GM12873 (cell line): ENCODE results near the gene ADGRV1.

ENCODE experiments used
- CTCF ChIP-seq: IDR thresholded peaks from 2 replicates; pipeline ENCODE4 v1.5.1; 2012; ENCODE audit warnings: low read depth, mild to moderate bottlenecking, moderate library complexity, low read length, control low read depth; ENCODE audit not compliant: insufficient read depth; ENCODE audit errors: missing control alignments

The ADGRV1 gene

GRCh38 chr5:90985341-90985740 lies 426.7 kb downstream of the ADGRV1 start:
- no peak for TF ChIP-seq CTCF

DNA sequence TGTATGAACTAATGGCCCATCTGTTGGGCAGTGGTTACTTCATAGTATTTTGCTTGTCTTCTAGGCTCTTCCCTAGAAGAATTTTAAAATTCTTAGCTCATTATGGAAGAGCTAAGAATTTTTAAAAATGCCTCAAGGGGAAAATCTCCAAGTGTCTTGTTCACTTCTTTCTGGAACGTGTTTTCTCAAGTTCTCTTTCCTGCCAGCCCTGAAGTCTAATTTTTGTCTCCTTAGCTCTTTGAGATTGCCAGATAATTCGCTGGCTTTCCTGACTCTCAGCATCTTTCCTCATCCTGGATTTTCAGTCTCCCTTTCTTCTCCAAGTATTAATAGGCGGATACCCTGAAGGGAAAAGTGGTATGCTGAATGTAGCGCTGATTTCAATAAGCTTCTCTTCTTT lies 429.1 kb downstream of the ADGRV1 start:
- no peak for TF ChIP-seq CTCF

- TF ChIP-seq CTCF, result no peak
Observed at GRCh38 chr5:90991201-90991600, 432.6 kb downstream of the ADGRV1 start.

DNA sequence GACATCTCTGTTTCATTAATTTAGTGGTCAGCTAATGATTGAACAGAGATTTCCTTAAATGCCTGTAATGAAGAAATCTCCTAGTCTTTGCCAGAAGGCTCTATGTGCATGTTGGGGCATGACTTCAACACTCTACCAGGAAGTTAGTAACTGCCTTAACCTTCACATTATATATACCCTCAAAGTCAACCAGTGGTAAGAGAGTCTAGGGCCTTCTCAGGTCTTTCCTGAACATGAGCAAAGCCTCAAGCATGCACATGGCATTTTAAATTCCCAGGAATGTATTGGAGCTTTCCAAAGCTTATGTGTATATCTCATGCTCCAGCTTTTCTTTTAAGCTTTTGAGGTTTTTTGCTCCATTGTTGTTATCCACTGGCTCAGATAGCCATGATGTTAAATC lies 436.2 kb downstream of the ADGRV1 start:
- no peak for TF ChIP-seq CTCF

DNA sequence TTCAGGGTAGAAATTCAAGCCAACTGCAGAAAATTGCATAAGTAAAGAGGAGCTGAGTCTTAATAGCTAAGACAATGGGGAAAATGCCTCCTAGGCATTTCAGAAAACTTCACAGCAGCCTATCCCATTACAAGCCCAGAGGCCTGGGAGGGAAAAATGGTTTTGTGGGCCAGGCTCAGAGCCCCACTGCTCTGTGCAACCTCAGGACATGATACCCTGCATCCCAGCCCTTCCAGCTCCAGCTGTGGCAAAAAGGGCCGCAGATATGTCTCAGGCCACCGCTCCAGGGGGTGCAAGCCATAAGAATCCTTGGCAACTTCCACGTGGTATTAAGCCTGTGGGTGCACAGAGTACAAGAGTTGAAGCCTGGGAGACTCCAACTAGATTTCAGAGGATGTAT lies 437.5 kb downstream of the ADGRV1 start:
- no peak for TF ChIP-seq CTCF

GRCh38 chr5:90997082-90997481 lies 438.5 kb downstream of the ADGRV1 start:
- no peak for TF ChIP-seq CTCF

- TF ChIP-seq CTCF, result no peak
Observed at GRCh38 chr5:91000743-91001142, 442.1 kb downstream of the ADGRV1 start.
